GM19043 (cell line): ENCODE results near the gene MORC1.

Experiments used
- ATAC-seq: cut with Tn5 transposase; IDR thresholded peaks from one replicate; pipeline ENCODE4 v1.9.1; 2021; ENCODE audit warnings: low read depth; ENCODE audit not compliant: unreplicated experiment

Gene MORC1

DNA sequence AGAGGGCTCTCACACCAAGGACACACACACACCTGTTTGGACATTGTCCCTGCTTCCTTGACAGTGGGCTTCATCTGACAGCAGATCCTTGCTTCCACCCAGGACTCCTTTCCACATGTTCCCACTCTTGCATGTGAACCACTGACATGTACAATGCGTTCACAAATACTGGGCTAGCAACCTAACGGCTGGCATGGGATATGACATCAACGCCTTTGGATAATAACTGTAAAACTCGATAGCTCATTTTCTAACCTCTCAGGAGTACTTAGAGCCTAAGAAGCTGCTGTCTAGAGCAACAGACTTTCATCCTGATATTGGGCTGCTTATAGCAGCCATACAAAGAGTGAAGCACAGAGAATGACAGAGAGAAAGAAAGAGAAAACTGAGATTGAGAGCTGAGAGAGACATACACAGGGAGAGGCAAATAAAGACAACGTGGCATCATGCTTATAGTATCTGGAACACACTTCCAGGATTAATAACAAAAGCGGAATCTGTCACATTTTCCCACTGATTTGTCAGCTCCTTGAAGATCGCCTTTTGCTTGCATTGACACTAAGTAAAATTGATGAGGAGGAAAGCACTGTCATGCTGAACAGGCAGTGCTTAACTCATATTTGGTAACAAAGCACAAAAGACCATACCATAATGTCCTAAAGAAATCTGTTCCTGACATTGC lies 166.0 kb downstream of the MORC1 start:
- no peak for ATAC-seq

- ATAC-seq = no peak
Observed at GRCh38 chr3:108947855-108948254, 170.1 kb downstream of the MORC1 start.

GRCh38 chr3:108946292-108947285 lies 171.3 kb downstream of the MORC1 start:
- no peak for ATAC-seq

- no peak for ATAC-seq
Observed at GRCh38 chr3:108940568-108941263, 177.2 kb downstream of the MORC1 start.

- ATAC-seq = no peak
Observed at GRCh38 chr3:108940166-108940565, 177.8 kb downstream of the MORC1 start.

GRCh38 chr3:108936924-108937689 lies 180.8 kb downstream of the MORC1 start:
- ATAC-seq = no peak

GRCh38 chr3:108931035-108931434 lies 186.9 kb downstream of the MORC1 start:
- no peak for ATAC-seq

GRCh38 chr3:108918866-108919265 lies 199.1 kb downstream of the MORC1 start:
- no peak for ATAC-seq

GRCh38 chr3:108914774-108915641 lies 202.9 kb downstream of the MORC1 start:
- peak; percentile 96 for ATAC-seq

DNA sequence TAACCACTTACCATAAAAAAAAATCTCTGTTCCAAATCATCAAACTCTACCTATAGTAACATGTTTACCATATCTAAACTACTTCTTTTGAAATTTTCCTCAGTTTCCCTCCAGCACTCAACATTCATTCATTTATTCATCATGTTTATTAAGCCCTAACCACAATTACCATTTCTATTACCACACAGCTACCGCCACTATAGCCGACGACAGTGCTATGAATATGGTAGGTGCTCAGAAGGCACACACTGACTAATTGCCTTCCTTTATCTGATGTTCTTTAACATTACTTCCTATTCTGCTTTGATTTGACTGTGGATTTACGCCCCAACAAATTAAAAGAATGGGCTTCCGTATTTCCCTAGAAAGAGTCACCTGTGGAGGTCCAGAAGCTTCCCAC lies 208.1 kb downstream of the MORC1 start:
- no peak for ATAC-seq
